HG03378 (cell line): ENCODE results near the gene CCBE1.

Experiments used
- ATAC-seq: cut with Tn5 transposase; IDR thresholded peaks from one replicate; pipeline ENCODE4 v1.9.1; 2021; ENCODE audit warnings: mild to moderate bottlenecking, moderate library complexity; ENCODE audit not compliant: unreplicated experiment

CCBE1 gene

DNA sequence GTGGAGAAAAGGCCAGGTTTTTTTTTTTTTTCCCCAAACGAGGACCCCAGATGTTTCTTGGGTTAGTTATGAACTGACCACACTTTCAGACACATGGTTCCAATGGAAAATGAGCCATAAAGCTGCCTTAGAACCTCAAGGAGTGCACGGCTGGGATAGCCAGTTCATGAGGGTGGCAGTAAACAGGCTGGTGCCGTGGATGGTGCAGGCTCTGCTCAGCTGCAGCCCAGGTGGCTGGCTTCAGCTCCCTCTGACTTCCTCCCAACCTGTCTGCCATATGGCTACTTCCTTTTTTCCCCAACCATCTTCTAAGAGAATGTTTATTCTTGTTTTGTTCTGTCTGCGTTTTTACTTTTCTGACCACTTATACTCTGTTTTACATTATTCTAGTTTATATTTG, 228.4 kb downstream of the CCBE1 start:
- ATAC-seq, result no peak

DNA sequence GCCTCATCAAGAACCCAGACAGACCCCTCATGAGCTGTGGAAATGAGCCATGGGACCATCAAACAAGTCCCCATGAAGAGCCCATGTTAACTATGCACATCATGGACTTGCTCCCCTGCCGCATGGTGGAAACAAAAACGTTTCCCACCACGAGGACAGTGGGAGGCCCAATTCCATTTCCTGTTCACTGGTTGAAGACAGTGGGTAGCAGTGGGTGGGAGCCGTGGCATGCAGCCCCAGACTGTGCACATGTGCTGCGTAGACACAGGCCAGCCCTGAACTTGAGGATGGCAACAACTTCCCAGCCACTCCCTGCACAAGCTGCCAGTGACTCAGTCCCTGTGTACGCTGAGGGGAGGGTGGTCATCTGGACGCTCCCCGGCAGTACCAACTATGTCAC, 229.7 kb downstream of the CCBE1 start:
- no peak for ATAC-seq

DNA sequence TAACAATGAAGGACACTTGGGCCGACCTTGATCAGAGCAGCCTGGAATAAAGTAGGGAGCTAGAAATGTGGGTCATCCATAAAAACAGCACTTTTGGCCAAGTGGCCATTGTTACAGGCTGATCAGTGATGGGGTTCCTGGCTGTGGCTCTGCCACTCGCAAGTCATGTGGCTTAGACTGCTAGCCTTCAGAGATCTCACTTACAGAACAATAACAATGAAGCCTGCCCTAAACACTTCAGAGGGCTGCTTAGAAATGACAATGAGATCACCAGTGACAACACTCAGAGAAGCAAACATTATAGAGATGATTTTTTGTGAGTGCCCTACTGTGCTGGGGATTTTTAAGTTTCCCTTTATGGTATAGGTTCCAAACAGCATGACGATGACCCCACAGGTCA, 230.2 kb downstream of the CCBE1 start:
- no peak for ATAC-seq

DNA sequence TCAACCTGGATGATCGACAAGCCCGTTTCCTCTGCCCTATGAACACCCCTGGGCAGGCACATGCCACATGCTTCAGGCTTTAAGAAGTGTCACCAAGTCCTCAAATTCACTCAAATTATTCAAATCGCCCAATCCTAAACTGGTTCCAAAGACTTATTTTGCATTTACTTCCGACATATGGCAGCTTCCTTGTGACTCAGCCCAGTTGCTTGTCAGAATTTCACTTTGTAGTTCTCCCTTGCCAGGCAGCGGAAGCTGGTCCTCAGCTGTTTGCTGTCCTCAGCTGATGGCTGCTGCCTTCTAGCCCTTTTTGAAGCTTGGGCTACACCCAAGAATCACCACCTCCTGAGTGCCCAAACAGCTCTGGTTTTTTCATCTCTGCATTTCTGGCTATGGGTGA, 232.7 kb downstream of the CCBE1 start:
- ATAC-seq, result no peak

DNA sequence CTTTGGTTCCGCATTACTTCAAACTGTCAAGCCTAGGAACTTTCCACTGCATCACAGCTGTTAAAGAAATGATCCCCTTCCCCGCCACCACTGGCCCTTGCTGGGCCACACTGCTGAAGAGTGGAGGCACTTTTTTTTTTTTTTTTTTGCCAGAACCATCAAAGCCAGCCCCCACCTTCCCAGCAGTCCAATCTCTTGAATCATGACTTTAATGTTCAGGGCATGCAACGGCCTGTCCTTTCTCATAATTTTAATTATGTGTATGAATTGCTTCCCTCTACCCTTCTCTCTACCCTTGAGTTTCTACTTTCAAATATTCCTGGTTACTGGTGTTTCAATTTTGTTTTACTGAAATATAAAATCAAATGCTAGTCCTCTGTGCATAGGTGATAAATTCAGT, 236.1 kb downstream of the CCBE1 start:
- ATAC-seq, result no peak

DNA sequence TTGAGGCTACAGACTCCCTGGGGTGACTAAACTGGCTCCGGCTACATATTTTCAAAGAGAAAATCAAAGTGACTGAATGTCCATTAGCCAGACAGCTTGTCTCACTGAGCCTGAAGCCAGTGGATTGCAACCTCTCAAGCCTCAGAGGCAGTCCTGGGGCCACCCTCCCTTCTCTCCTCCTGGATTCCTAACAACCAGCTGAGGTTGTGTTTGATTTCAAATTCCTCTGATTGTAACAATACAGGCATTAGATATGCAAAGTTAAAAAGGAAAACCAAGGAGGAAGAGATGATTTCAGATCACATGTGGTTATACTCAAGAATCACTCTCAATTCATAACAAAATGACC, 237.2 kb downstream of the CCBE1 start:
- no peak for ATAC-seq

DNA sequence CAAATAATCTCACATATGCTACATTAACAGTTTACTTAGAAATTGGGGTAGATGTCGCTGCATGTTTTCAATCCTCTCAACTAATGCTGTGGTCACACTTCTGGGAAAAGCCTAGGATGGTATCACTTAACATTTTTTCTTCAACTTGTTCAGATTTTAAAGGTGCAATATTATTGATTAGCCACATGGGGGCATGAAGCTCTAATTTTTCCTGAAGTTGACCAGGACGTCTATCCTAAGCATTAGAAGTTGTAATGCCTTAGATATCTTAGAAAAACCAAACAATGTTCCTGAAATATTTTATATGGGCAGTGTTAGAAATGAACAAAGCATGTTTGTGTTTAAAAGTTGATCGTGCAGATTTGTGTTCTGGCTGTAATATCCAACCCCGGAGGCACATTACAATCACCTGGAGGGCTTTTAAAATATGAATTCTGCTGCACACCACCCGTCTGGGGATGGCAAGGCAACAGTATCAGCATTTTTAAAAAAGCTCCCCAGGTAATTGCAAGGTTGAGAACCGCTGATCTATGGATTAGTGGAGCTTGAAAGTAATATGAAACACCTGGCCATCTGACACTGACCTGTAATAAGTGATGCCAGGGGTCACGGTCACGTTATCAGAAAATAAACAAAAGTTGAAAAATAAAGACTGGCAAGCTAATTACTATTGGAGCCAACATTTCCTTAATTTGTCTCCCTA, 237.7 kb downstream of the CCBE1 start:
- no peak for ATAC-seq

DNA sequence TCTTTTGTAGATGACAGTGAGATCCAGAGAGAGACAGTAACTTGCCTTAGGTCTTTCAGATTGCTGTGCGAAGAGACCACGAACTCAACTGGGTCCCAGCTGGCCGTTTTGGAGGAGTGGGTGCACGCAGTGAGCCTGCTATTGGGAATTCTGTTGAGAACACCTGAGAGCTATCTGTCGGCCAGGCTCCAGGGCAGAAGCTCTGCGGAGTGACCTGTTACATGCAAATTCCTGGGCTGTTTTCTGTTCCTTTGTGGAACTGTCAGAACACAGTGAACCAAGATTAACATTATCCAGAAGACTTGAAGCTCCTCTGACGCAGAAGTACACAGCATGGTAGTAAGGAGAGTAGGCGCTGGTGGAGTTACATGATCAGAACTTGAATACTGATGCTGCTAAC, 238.6 kb downstream of the CCBE1 start:
- no peak for ATAC-seq

DNA sequence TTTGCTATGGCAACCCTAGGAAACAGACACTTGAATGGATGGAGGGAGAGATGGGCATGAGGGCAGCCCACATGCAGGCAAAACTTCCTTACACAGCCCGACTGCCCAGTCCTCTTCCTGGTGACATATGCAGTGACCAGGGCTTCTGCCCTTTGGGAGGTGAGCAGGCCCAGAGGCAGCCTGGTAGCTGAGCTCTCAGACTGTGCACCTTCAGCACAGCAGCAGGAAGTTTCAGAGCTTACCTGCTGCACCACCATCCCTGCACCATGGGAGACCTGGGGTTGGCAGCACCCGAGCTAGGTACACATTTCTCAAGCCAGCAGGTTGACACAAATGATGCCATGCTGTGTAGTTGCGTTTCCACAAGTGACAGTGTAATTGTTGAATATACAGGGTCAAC, 240.6 kb downstream of the CCBE1 start:
- ATAC-seq, result no peak

DNA sequence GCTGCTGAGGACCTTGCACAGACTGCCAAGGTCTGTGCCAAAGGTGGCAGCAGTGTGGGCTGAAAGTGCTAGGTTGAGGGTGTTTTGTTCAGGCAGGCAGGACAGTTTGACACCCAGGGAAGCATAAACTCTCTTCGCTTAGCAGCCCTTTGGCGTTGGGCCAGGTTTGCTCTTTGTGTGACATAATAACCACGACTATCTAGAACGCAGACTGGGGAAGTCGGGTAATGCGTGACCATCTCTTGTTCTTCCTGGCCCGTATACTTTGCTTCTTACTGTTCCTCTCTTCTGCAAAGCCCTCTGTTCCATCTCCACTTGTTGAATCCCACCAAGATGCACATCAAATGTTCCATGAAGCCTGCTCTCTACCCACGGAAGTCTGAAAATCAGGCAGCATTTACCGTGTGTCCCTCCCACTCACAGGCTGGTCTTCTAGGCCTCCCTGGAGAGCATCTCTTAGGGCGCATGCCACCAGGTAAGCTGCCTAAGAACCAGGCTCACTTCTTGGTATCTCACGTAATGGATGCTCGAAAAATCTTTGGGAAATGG, 241.4 kb downstream of the CCBE1 start:
- no peak for ATAC-seq

DNA sequence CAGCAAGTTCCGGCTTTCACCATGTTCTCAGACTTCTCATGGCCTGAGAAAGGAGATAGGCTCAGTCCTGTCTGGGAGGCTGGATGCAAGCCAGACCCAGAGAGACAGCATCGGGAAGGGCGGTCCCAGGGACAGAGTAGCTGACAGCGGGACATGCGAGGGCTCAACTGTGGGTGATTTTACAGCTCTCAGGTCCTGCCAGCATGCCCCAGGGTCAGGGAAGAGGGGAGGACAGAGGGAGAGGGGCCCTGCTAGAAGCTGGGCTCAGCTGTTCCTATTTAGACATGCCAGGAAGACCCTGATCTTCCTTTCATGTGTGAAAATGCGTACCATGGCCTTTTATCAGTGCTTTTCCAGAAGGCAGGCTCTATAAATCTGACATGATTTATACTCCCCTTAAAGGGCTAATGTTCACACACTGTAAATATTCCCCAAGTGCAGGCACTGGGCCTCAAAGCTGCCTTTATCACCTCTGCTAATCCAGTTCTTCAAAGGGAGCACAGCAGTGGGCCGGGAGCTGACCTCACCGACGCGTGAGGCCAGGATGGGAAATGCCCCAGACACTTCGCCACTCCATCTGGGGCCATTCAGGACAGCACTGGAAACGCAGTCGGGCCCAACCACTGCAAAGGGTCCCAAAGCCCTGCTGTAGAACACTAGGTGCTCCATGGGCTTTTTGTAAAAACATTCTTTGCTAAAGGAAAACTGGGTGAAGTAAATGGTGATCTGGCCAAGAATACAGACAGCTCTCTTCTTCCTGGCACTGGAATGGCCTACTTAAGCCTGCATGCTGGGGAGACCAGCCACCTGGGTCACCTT, 242.1 kb downstream of the CCBE1 start:
- ATAC-seq, result no peak

DNA sequence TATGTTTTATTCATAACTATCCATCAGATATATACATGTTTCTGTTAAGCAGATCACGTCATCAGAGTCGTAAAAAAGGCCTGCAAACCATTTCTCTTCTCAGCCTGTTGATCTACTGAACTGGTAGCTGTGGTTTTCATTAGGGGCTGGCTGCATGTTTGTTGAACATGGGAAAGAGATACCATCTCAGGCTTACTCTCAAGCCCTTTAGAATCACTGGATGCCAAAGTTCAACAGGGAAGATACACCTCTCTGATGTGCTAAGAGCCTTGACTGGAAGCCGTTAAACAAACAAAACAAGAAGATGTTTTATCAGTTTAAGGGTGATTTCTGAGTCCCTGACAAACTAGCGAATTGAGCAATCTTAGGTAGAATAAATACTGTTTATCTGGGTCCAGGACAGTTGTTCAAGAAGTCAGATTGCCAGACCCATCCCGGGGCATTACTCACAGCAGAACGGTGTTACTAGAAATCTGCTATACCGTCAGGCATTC, 243.7 kb downstream of the CCBE1 start:
- no peak for ATAC-seq

DNA sequence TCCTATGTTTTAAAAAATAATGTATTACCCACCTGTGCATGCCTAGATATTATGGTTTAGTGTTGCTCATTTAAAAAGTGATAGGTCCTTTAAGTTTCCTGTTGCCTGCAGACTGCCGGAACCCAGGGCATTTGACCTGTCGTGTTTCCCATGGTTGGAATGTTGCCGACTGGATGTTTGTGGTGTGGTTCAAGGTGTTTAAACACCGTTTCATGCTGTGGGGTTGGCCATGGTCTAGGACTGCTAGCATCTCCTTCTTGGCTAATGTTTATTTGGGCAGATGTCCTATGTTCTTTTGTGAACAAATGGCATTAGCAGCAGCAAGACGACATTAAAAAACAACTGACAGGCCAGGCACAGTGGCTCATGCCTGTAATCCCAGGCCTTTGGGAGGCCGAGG, 245.3 kb downstream of the CCBE1 start:
- ATAC-seq, result no peak

DNA sequence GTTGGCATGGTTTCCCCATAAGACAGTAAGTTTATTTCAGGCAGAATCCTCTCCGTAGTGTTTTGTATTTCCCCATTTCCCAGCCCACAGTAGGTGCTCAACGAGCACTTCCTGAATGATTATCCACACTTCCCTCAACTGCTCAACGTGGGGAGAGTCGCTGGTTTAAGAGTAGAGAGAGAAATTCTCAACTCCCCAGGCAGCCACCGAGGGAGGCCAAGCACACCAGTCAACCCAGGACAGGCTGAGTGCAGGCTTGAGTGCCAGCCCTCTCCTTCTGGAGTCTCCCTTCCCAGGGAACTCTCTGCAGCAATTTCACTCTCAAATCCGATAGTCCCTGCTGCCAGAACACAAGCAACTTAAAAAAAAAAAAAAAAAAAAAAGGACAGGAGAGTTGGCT, 246.2 kb downstream of the CCBE1 start:
- no peak for ATAC-seq

DNA sequence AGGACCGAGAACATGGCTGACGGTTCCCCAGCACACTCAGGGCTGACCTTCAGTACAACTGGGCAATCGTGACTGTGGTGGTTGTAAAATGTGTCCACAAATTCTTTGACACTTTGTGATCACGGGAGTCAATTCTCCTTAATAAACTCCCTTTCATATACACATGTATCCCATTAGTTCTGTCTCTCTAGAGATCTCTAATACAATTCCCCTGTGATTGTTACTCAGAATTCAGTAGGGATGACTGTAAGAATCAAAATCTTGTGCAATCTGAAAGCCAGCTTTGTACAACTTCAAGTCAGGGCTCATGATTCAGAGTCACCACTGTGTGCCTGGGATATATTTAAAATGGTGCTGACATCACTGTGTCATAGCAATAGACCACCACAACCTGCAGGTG, 248.7 kb downstream of the CCBE1 start:
- no peak for ATAC-seq

DNA sequence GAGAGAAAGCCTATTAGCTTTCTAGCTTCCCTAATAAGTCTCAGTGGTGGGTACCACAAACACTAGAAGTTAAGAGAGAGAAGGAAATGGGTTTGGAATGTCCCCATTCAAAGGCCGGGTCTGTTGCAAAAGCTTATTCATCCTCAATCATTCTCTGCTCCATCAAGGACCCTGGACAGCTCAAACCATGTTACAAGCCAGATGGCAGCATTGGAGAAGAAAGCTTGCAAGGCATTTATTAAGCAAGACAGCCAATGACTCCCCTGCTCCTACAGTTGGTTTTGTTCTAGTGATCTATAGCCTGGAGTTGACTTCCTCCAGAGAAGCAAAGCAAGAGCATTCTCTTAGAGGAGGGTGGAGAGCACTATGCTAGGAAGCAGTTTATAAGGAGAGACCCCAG, 251.2 kb downstream of the CCBE1 start:
- no peak for ATAC-seq

DNA sequence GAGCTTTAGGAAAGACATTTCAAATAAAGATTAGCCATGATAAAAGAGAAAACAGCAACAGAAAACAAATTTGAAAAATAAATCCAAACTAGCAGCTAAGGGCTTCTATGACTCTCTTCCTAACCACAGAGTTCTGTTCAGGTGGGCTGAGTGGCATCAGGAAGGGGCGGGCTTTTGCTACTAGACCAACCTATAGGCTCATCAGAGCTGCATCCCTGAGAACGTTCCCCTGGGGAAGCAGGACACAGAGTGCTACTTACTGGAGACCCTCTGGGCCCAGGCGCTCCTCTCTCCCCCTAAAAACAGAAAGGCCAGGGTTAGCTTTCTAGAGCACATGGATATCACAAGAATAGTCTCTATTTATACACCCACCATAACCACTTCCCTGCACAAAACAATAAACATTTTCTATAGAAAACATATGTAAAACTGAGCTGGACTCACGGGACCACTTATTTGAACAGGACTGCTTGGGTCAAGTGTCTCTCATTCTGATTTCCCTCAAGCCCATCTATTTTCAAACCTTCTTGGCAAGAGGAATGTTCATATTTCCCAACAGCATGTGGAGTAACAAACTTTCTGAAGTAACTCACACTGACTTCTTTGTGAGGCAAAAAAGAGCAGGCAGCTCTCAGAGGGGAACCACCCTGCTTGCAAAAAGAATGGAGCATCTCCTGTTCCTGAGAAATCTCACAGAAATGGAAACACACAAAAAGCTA, 259.2 kb downstream of the CCBE1 start:
- no peak for ATAC-seq

DNA sequence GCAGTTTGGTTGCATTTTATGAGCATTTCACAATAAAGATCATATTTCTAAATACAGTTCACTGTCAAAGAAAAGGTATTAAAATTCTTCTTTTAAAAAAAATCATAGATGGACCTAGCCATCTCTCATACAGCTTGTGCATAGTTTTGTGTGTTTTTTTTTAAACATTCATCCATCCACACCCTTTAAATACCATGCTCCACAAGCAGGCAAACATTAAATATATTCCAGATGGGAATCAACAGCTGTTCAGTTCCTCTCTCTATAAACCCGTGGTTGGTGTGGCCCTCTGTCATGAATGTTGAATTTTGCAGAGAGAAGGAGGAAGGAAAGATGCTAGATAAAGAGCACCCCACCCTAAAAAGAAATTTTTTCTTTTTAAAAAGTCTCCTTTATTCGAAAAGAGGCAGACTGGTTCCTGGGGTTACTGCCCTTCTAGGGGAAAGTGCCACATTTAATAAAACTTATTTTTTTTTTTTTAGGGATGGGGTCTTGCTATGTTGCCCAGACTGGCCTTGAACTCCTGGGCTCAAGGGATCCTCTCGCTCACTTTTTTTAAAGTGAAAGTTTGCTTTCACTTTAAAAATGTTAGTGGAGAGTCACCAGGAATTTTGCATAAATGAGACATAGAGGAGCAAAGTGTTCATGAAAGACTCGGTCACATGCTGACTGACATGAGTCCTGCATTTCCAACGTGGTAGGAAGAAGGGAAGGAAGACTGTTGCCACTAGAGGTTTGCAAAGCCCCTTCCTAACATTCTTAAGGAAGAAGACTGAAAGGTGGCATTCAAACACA, 264.2 kb downstream of the CCBE1 start:
- no peak for ATAC-seq

DNA sequence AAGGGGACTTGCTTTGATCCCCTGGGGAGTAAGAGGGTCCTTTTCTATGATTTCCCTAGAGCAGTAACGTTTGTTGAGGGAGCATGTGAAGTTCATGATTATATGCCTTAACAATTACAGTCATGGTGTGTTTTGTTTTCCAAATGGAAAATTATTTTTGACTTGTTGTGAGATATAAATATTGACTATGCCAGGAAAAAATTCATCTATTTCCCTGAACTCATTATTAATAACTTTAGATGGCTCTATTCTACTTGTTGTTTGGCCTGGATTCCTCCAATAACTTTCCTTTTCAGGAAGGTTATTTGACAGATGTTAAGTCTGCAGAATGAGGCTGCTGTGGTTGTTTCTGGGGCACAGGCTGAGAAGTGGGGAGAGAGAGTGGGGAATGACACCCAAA, 266.1 kb downstream of the CCBE1 start:
- ATAC-seq, result no peak

DNA sequence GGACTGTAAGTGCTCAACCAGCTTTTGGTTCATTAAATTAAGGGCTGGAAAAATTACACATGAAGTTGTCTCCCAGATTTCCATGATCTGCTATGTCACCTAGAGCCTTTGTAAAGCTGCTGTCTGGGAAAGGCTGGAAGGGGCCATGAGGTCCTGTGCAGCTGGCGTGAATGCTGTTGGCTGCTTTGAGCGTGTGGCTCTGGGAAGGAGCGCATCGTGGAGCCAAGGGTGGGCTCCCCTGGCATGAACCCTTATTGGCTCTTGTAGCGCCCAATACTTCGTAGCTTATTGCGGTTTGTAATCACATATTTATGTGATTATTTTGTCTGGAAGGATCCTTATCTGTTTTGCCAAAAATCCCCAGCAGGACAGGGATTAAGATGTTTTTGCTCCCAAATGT, 267.6 kb downstream of the CCBE1 start:
- no peak for ATAC-seq

DNA sequence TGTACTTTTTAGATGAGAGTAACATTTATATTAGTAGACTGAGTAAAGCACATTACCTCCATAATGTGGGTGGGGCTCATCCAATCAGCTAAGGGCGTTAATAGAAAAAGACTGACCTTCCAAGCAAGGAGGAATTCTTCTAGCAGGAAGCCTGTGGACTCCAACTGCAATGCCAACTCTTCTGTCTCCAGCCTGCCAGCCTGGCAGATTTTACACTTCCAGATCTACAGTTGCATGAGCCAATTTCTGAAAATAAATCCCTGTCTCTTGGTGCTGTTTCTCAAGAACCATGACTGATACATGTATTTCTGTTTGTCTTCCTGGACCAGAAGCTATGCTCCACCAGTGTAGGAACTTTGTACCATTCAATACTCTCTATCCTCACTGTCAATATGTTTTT, 269.2 kb downstream of the CCBE1 start:
- no peak for ATAC-seq
